Endothelial cell of umbilical vein (primary cell): ENCODE results near the gene C1QA. TPM values are rescaled to one million over a fixed set of nuclear protein-coding genes. Genes with fewer than 3 reads are reported as not detected.

Experiments
- BruUV-seq: library from RNA; stranded (reverse); fragments of 400-500 nt; replicated peaks from 2 replicates; lab custom pipeline; 2021; lab: Mats Ljungman, UMichigan
- CTCF ChIA-PET: fragments of 300-600, 350-600 bp; sonication (Branson Sonifier 250); formaldehyde crosslinking; loops from one replicate; lab custom pipeline; 2021; ENCODE audit warnings: antibody characterized with exemption, inconsistent platforms; lab: Charles Lee
- POLR2A ChIA-PET: fragments of 300-600, 350-600 bp; sonication (Branson Sonifier 250); formaldehyde crosslinking; loops from one replicate; lab custom pipeline; 2021; ENCODE audit warnings: antibody characterized with exemption, inconsistent platforms; lab: Charles Lee
- DNase-seq: peaks from one replicate; pipeline ENCODE4 v3.0.0-alpha.2; 2011; ENCODE audit warnings: low read depth, low spot score
- FAIRE-seq: peaks from 2 replicates; lab custom pipeline; 2011; peaks lifted over from hg19 to GRCh38; lab: Jason Lieb, UNC
- H2AFZ ChIP-seq: 2 replicates; pipeline ENCODE4 v1.6.0; 2012; ENCODE audit warnings: low read depth, low read length, control low read depth, inconsistent platforms
- H3K27ac ChIP-seq: 2 replicates; pipeline ENCODE4 v1.5.1; 2011; ENCODE audit warnings: low read depth, mild to moderate bottlenecking, control low read depth, low read length, moderate library complexity; ENCODE audit not compliant: insufficient read depth
- H3K27me3 ChIP-seq, 2 experiments: 2 replicates each; pipeline versions ENCODE4 v1.6.0 to v1.6.1; 2011; ENCODE audit warnings: low read length in 2 of 2, mixed read lengths in 1 of 2; ENCODE audit not compliant: control insufficient read depth in 2 of 2, insufficient read depth in 2 of 2
- H3K36me3 ChIP-seq, 2 experiments: 2 replicates in 1 of 2; 3 replicates in 1 of 2; pipeline ENCODE4 v1.5.1; 2011; ENCODE audit warnings: low read length in 2 of 2, mild to moderate bottlenecking in 1 of 2, moderate library complexity in 1 of 2; ENCODE audit not compliant: control insufficient read depth in 2 of 2, insufficient read depth in 2 of 2; ENCODE audit errors: extremely low read depth in 1 of 2
- H3K4me1 ChIP-seq: 3 replicates; pipeline ENCODE4 v1.5.1; 2011; ENCODE audit warnings: mild to moderate bottlenecking, low read length; ENCODE audit not compliant: control insufficient read depth, insufficient read depth; ENCODE audit errors: extremely low read depth
- H3K4me2 ChIP-seq: 2 replicates; pipeline ENCODE4 v1.6.1; 2011; ENCODE audit warnings: low read length, control low read depth, mixed read lengths; ENCODE audit not compliant: insufficient read depth
- H3K4me3 ChIP-seq, 3 experiments: fragments of 200-600 bp in 1 of 3; sonication (generic), shearing (Covaris generic) in 1 of 3; replicated peaks in 1 of 3; 2 replicates each; pipeline ENCODE4 v1.5.1; 2011 to 2016; ENCODE audit warnings: control low read depth in 3 of 3, low read length in 3 of 3, mild to moderate bottlenecking in 2 of 3, inconsistent platforms in 1 of 3, low read depth in 1 of 3, moderate library complexity in 1 of 3; ENCODE audit not compliant: insufficient read depth in 1 of 3
- H3K79me2 ChIP-seq: 2 replicates; pipeline ENCODE4 v1.6.0; 2012; ENCODE audit warnings: low read length, inconsistent platforms; ENCODE audit not compliant: control insufficient read depth, insufficient read depth
- H3K9ac ChIP-seq: replicated peaks from 2 replicates; pipeline ENCODE3; 2011; ENCODE audit warnings: low read length, control low read depth; ENCODE audit not compliant: insufficient read depth; ENCODE audit errors: extremely low read depth
- H3K9me1 ChIP-seq: replicated peaks from 3 replicates; pipeline ENCODE4 v1.6.0; 2011; ENCODE audit warnings: mild to moderate bottlenecking, low read length; ENCODE audit not compliant: control insufficient read depth, insufficient read depth; ENCODE audit errors: extremely low read depth
- H3K9me3 ChIP-seq: replicated peaks from 2 replicates; pipeline ENCODE4 v1.5.1; 2012; ENCODE audit warnings: low read length, inconsistent platforms; ENCODE audit not compliant: control insufficient read depth, insufficient read depth
- H4K20me1 ChIP-seq: replicated peaks from 2 replicates; pipeline ENCODE3; 2011; ENCODE audit warnings: mild to moderate bottlenecking, low read length; ENCODE audit not compliant: control insufficient read depth, insufficient read depth; ENCODE audit errors: extremely low read depth
- CTCF ChIP-seq, 2 donors: IDR thresholded peaks; 1 replicate in 1 of 2; 2 replicates in 1 of 2; pipeline ENCODE4 v1.5.1; 2011; ENCODE audit warnings: low read length in 2 of 2, mild to moderate bottlenecking in 2 of 2, moderate library complexity in 2 of 2, control low read depth in 1 of 2, inconsistent platforms in 1 of 2, low read depth in 1 of 2; ENCODE audit not compliant: insufficient read depth in 1 of 2; ENCODE audit errors: extremely low read depth in 1 of 2
- EZH2 ChIP-seq: IDR thresholded peaks from 2 replicates; pipeline ENCODE4 v1.6.1; 2012; ENCODE audit warnings: borderline replicate concordance, low read depth, mild to moderate bottlenecking, moderate library complexity, low read length, inconsistent platforms; ENCODE audit not compliant: severe bottlenecking
- FOS ChIP-seq: IDR thresholded peaks from 2 replicates; pipeline ENCODE4 v1.6.1; 2011; ENCODE audit warnings: mild to moderate bottlenecking, low read length, moderate library complexity, borderline replicate concordance; ENCODE audit not compliant: insufficient read depth
- GATA2 ChIP-seq: IDR thresholded peaks from 2 replicates; pipeline ENCODE4 v1.7.0; 2011; ENCODE audit warnings: low read depth, mild to moderate bottlenecking, moderate library complexity, mixed read lengths, low read length; ENCODE audit not compliant: insufficient read length, insufficient read depth
- JUN ChIP-seq: IDR thresholded peaks from 2 replicates; pipeline ENCODE4 v1.6.1; 2011; ENCODE audit warnings: borderline replicate concordance, low read depth; ENCODE audit not compliant: insufficient read length, insufficient read depth
- MAX ChIP-seq: IDR thresholded peaks from 2 replicates; pipeline ENCODE4 v1.6.1; 2011; ENCODE audit not compliant: insufficient read depth, insufficient read length
- MYC ChIP-seq: IDR thresholded peaks from one replicate; pipeline ENCODE4 v1.6.1; 2011; ENCODE audit warnings: mild to moderate bottlenecking, low read depth, low read length
- POLR2A ChIP-seq: IDR thresholded peaks from 2 replicates; pipeline ENCODE4 v1.6.1; 2012; ENCODE audit warnings: low read depth, mild to moderate bottlenecking, control low read depth, low read length
- POLR2AphosphoS5 ChIP-seq: IDR thresholded peaks from 2 replicates; pipeline ENCODE4 v1.6.1; 2012; ENCODE audit warnings: low read depth, mild to moderate bottlenecking, control low read depth, low read length, moderate library complexity; ENCODE audit not compliant: insufficient read depth
- dilution Hi-C: fragments of 300-500 bp; cut with MboI; formaldehyde crosslinking; loops from one replicate; pipeline ENCODE4 v1.15.0; 2019; ENCODE audit warnings: low sequenced_read_pairs; ENCODE audit not compliant: extremely low pct_ligation_motif_present
- intact Hi-C: fragments of 100-400 bp; cut with micrococcal nuclease; formaldehyde crosslinking; loops from one replicate; pipeline ENCODE4 v1.10.0; 2022
- polyA plus RNA-seq, 4 experiments: library from polyadenylated mRNA; depleted of rRNA in 3 of 4; stranded (reverse) in 3 of 4; unstranded in 1 of 4; fragments of >200 nt; gene quantifications; 2 replicates each; pipeline versions ENCODE4 v1.2.1 to v1.2.3, GENCODE V29; 2011 to 2012; ENCODE audit warnings: missing spikeins in 1 of 4
- total RNA-seq: library from RNA; stranded (reverse); gene quantifications from 2 replicates; pipeline ENCODE4 v1.2.3, GENCODE V29; 2021

Gene C1QA
- total and polyA plus RNA-seq, 2 donors (not counting 3 experiments of a cell fraction or from before 2014, with no cell fraction given): not detected

GRCh38 chr1:22687191-22687590 is 50.8 kb downstream of the C1QA start:
- Histone ChIP-seq H2AFZ (no peak overlapping the region), H3K27ac (no peak overlapping the region), H3K9ac (no peak overlapping the region), H3K4me1 (peaks cover 6% of the 10 kb centered on the region), H3K4me3 (no peak overlapping the region), H3K9me3 (no peaks in the 10 kb centered on the region), H3K36me3 (no peaks in the 10 kb centered on the region), H3K79me2 (no peaks in the 10 kb centered on the region), H3K27me3 (peaks cover 3 to 4% of the 10 kb centered on the region in 2 experiments), H3K4me2 (no peak overlapping the region), H4K20me1 (no peaks in the 10 kb centered on the region), H3K9me1 (no peaks in the 10 kb centered on the region)
- no TSS peak for BruUV-seq
- ChIA-PET POLR2A (no interaction called here), CTCF (interaction anchor here (1.2 to 1.8 kb wide), 4 partner anchors 11 to 243 kb away, joined by 4 to 6 read pairs (median 5); no protein-coding TSS in a partner anchor)
- no peak for DNase-seq
- dilution Hi-C loops: no loop called here
- TF ChIP-seq JUN (no peak), CTCF (IDR thresholded peaks at IDR 0.05; ENCODE audit: extremely low read depth in 1 of 2, insufficient read depth in 1 of 2, low read depth in 1 of 2, low read length in 2 of 2) (no peak), POLR2AphosphoS5 (no peak), GATA2 (no peak), MAX (no peak), FOS (no peak), POLR2A (no peak), MYC (no peak), EZH2 (no peak)
- intact Hi-C loops: no loop called here
- FAIRE-seq: no peak
